ENCODE measurements around the gene OVCA2. TPM values are rescaled to one million over a fixed set of nuclear protein-coding genes. Genes with fewer than 3 reads are reported as not detected.

OVCA2 gene
- total and polyA plus RNA-seq, 10 donors = 20.9 to 68.8 (median 35.6) TPM

- intact Hi-C loops (cut with DNase I; ENCODE audit: low total_unique reads) = no loop called here
- no peak for DNase-seq
- Histone ChIP-seq H3K4me1 (peaks cover 12 to 47% (median 29%) of the 10 kb centered on the region in 6 donors), H3K36me3 (peaks cover 0 to 68% (median 37%) of the 10 kb centered on the region in 6 donors), H3K27me3 (replicated peaks in 1 of 7) (peaks cover 0 to 3% (median 0%) of the 10 kb centered on the region in 7 donors), H3K27ac (no peak overlapping the region), H3K9me3 (no peaks in the 10 kb centered on the region), H3K4me3 (no peak overlapping the region)
- TF ChIP-seq CTCF (IDR thresholded peaks at IDR 0.05 in 8 of 11, conservative IDR thresholded peaks at IDR 0.05 in 3 of 11) (no peak), POLR2AphosphoS5 (IDR thresholded peaks at IDR 0.05) (no peak), POLR2A (IDR thresholded peaks at IDR 0.05) (no peak)
- WGBS, 5 donors = 55 to 72% (median 69%) methylated on average over 5 to 9 of the region's 9 CpGs
These were observed 6.8 kb upstream of the OVCA2 start for GRCh38 chr17:2034806-2035540.

GRCh38 chr17:2035541-2036488 is 6.0 kb upstream of the OVCA2 start:
- no peak for TF ChIP-seq POLR2A (IDR thresholded peaks at IDR 0.05)
- TF ChIP-seq POLR2AphosphoS5 (IDR thresholded peaks at IDR 0.05) = peak in 1 of 3 donors; percentile 26
- no peak for TF ChIP-seq CTCF (IDR thresholded peaks at IDR 0.05 in 8 of 11, conservative IDR thresholded peaks at IDR 0.05 in 3 of 11)
- Histone ChIP-seq H3K9me3 (no peaks in the 10 kb centered on the region), H3K27ac (no peak overlapping the region), H3K4me3 (no peak overlapping the region), H3K27me3 (replicated peaks in 1 of 7) (no peaks in the 10 kb centered on the region), H3K4me1 (peaks cover 8 to 43% (median 25%) of the 10 kb centered on the region in 6 donors), H3K36me3 (peaks cover 0 to 74% (median 39%) of the 10 kb centered on the region in 6 donors)
- WGBS, 5 donors = 93 to 97% (median 94%) methylated on average over 20 to 29 of the region's 29 CpGs
- no peak for DNase-seq
- intact Hi-C loops (cut with DNase I; ENCODE audit: low total_unique reads) = no loop called here

- Histone ChIP-seq H3K9me3 (no peaks in the 10 kb centered on the region), H3K4me1 (peaks cover 0 to 40% (median 22%) of the 10 kb centered on the region in 6 donors), H3K27me3 (replicated peaks in 1 of 7) (no peaks in the 10 kb centered on the region), H3K4me3 (no peak overlapping the region), H3K27ac (no peak overlapping the region), H3K36me3 (peaks cover 0 to 73% (median 39%) of the 10 kb centered on the region in 6 donors)
- intact Hi-C loops (cut with DNase I; ENCODE audit: low total_unique reads) = no loop called here
- TF ChIP-seq CTCF (IDR thresholded peaks at IDR 0.05 in 8 of 11, conservative IDR thresholded peaks at IDR 0.05 in 3 of 11) (no peak), POLR2A (IDR thresholded peaks at IDR 0.05) (no peak), POLR2AphosphoS5 (IDR thresholded peaks at IDR 0.05) (no peak)
- 93 to 98% (median 96%) methylated on average over 10 of the region's 10 CpGs for WGBS, 5 donors
- DNase-seq = no peak
These were observed 4.7 kb upstream of the OVCA2 start for GRCh38 chr17:2037155-2037554.

All from spleen (tissue), 11 donors.